SK-N-SH (cell line): ENCODE measurements around the gene RAB40C. TPM values are rescaled to one million over a fixed set of nuclear protein-coding genes. Genes with fewer than 3 reads are reported as not detected.

ENCODE experiments used
- CTCF ChIA-PET: fragments of 300-600, 350-600 bp; formaldehyde crosslinking; extraction: SDS; loops from one replicate; lab custom pipeline; 2021; lab: Yijun Ruan, JAX
- POLR2A ChIA-PET: fragments of 350-600 bp; sonication (Branson Sonifier 250); formaldehyde crosslinking; extraction: SDS; loops from one replicate; lab custom pipeline; 2020; ENCODE audit warnings: antibody characterized with exemption, inconsistent platforms; lab: Yijun Ruan, JAX
- DNase-seq: peaks from one replicate; pipeline ENCODE4 v3.0.0; 2012
- H2AFZ ChIP-seq: fragments of 200-600 bp; sonication (generic); 2 replicates; pipeline ENCODE4 v1.8.1; 2016; ENCODE audit warnings: antibody characterized with exemption, mild to moderate bottlenecking, low read depth
- H3F3A ChIP-seq: fragments of 200-600 bp; sonication (generic); replicated peaks from 2 replicates; pipeline ENCODE3; 2016; ENCODE audit warnings: antibody characterized with exemption, mild to moderate bottlenecking; ENCODE audit not compliant: insufficient read depth
- H3K27ac ChIP-seq, 2 experiments: fragments of 200-500 bp in 1 of 2; fragments of 200-600 bp in 1 of 2; sonication (Bioruptor generic) in 1 of 2; sonication (generic), shearing (Covaris generic) in 1 of 2; 2 replicates each; pipeline versions ENCODE4 v1.5.1 to v1.6.1; 2014 to 2016; ENCODE audit warnings: low read depth in 2 of 2, inconsistent platforms in 1 of 2, low read length in 1 of 2, mild to moderate bottlenecking in 1 of 2, mixed read lengths in 1 of 2
- H3K27me3 ChIP-seq: fragments of 200-600 bp; sonication (generic), shearing (Covaris generic); 2 replicates; pipeline ENCODE4 v1.6.1; 2016; ENCODE audit warnings: mixed run types; ENCODE audit not compliant: insufficient read depth
- H3K36me3 ChIP-seq, 2 experiments: fragments of 200-500 bp in 1 of 2; fragments of 200-600 bp in 1 of 2; sonication (Bioruptor generic) in 1 of 2; sonication (generic) in 1 of 2; replicated peaks in 1 of 2; 2 replicates each; pipeline versions ENCODE3 to v1.5.1; 2014 to 2016; ENCODE audit warnings: low read length in 1 of 2, mild to moderate bottlenecking in 1 of 2; ENCODE audit not compliant: insufficient read depth in 2 of 2, control insufficient read depth in 1 of 2
- H3K4me1 ChIP-seq, 2 experiments: fragments of 200-500 bp in 1 of 2; fragments of 200-600 bp in 1 of 2; sonication (Bioruptor generic) in 1 of 2; sonication (generic), shearing (Covaris generic) in 1 of 2; 2 replicates each; pipeline versions ENCODE4 v1.5.1 to v1.6.1; 2014 to 2016; ENCODE audit warnings: low read depth in 1 of 2, low read length in 1 of 2, mixed run types in 1 of 2; ENCODE audit not compliant: insufficient read depth in 2 of 2, control insufficient read depth in 1 of 2
- H3K4me2 ChIP-seq: fragments of 200-600 bp; sonication (generic), shearing (Covaris generic); 2 replicates; pipeline ENCODE4 v1.6.1; 2017; ENCODE audit warnings: mixed run types
- H3K4me3 ChIP-seq, 2 experiments: fragments of 200-500 bp in 1 of 2; fragments of 200-600 bp in 1 of 2; sonication (Bioruptor generic) in 1 of 2; sonication (generic), shearing (Covaris generic) in 1 of 2; 2 replicates each; pipeline versions ENCODE4 v1.5.1 to v1.8.1; 2014 to 2016; ENCODE audit warnings: low read depth in 2 of 2, inconsistent platforms in 1 of 2, low read length in 1 of 2, mild to moderate bottlenecking in 1 of 2, mixed read lengths in 1 of 2, moderate library complexity in 1 of 2
- H3K79me2 ChIP-seq: fragments of 200-600 bp; sonication (generic); 2 replicates; pipeline ENCODE4 v1.8.1; 2017; ENCODE audit warnings: mild to moderate bottlenecking; ENCODE audit not compliant: insufficient read depth
- H3K9ac ChIP-seq: fragments of 200-600 bp; sonication (generic); 2 replicates; pipeline ENCODE4 v1.6.1; 2017; ENCODE audit warnings: mixed run types
- H3K9me2 ChIP-seq: fragments of 200-600 bp; sonication (generic); 2 replicates; pipeline ENCODE4 v1.6.1; 2017; ENCODE audit warnings: mixed run types
- H3K9me3 ChIP-seq: fragments of 200-600 bp; sonication (generic); 2 replicates; pipeline ENCODE4 v1.6.1; 2017; ENCODE audit warnings: mixed run types, mild to moderate bottlenecking, moderate library complexity
- H4K20me1 ChIP-seq: fragments of 200-600 bp; sonication (generic); 2 replicates; pipeline ENCODE4 v1.6.1; 2017; ENCODE audit warnings: mild to moderate bottlenecking, mixed run types; ENCODE audit not compliant: insufficient read depth
- EP300 ChIP-seq, 2 experiments: IDR thresholded peaks; 2 replicates each; pipeline versions ENCODE4 v1.4.0 to v1.6.1; 2012; ENCODE audit warnings: borderline replicate concordance in 1 of 2, low read depth in 1 of 2, low read length in 1 of 2
- EZH2phosphoT487 ChIP-seq: fragments of 200-600 bp; sonication (generic); IDR thresholded peaks from 2 replicates; pipeline ENCODE4 v1.6.1; 2017; ENCODE audit warnings: low read depth, mixed run types, mild to moderate bottlenecking, antibody characterized with exemption, moderate library complexity, borderline replicate concordance
- GATA2 ChIP-seq: sonication (generic); formaldehyde crosslinking; IDR thresholded peaks from 2 replicates; pipeline ENCODE4 v1.5.0; 2020; ENCODE audit warnings: mild to moderate bottlenecking, missing genetic modification reagents
- IRF3 ChIP-seq: fragments of 150-350 bp; IDR thresholded peaks from 2 replicates; pipeline ENCODE4 v1.6.1; 2016; ENCODE audit warnings: mild to moderate bottlenecking, low read depth, low read length
- JUND ChIP-seq: IDR thresholded peaks from 2 replicates; pipeline ENCODE4 v1.4.0; 2012
- MEF2A ChIP-seq: IDR thresholded peaks from 2 replicates; pipeline ENCODE4 v1.4.0; 2012; ENCODE audit warnings: low read depth, borderline replicate concordance
- NFIC ChIP-seq: IDR thresholded peaks from 2 replicates; pipeline ENCODE4 v1.4.0; 2012; ENCODE audit warnings: borderline replicate concordance
- NRF1 ChIP-seq: IDR thresholded peaks from 2 replicates; pipeline ENCODE4 v1.6.1; 2012; ENCODE audit warnings: low read depth, mild to moderate bottlenecking, low read length
- RAD21 ChIP-seq: IDR thresholded peaks from 2 replicates; pipeline ENCODE4 v1.6.1; 2012; ENCODE audit warnings: mild to moderate bottlenecking, low read length
- RCOR1 ChIP-seq: fragments of 150-350 bp; IDR thresholded peaks from 2 replicates; pipeline ENCODE4 v1.6.1; 2017; ENCODE audit warnings: antibody characterized with exemption, low read length
- RXRA ChIP-seq: IDR thresholded peaks from 2 replicates; pipeline ENCODE4 v1.4.0; 2012; ENCODE audit warnings: low read depth, mild to moderate bottlenecking, borderline replicate concordance
- WGBS: methylation state at CpG from one replicate; pipeline ENCODE4 v1.1.6; 2017; ENCODE audit warnings: low lambda C conversion rate; 5-methylcytosine and 5-hydroxymethylcytosine counted together
- polyA plus RNA-seq, 3 experiments: library from polyadenylated mRNA; depleted of rRNA; stranded (reverse); fragments of >200 nt; gene quantifications; 2 replicates each; pipeline ENCODE4 v1.2.3, GENCODE V29; 2012
- TF ChIP-seq, protein P1 (sequence below): IDR thresholded peaks from 2 replicates; pipeline ENCODE4 v1.4.0; 2012; ENCODE audit warnings: low read depth
- TF ChIP-seq, protein P2 (sequence below): IDR thresholded peaks from 2 replicates; pipeline ENCODE4 v1.4.0; 2012; ENCODE audit warnings: low read depth, borderline replicate concordance

Gene RAB40C
- polyA plus RNA-seq, 1 of the 3 experiments (the other 2 are of a cell fraction), result 13.0 TPM

DNA sequence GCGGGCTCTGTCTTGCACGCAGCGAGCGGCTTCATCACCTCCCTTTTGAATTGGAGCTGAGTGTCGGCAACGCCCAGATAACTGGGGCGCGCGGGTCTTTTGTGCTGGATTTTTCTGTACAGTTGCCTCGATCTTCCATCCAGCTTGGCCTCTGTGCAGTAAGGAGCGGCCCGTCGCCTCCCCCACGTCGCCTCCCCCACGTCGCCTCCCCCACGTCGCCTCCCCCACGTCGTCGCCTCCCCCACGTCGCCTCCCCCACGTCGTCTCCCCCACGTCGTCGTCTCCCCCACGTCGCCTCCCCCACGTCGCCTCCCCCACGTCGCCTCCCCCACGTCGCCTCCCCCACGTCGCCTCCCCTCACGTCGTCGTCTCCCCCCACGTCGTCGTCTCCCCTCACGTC lies 45.3 kb upstream of the RAB40C start:
- no peaks in the 10 kb centered on the region for H3K27me3 ChIP-seq
- H3K4me1 ChIP-seq, result peaks cover 0 to 5% of the 10 kb centered on the region in 2 experiments; a peak in 1 of 4 replicates
- H3K9ac ChIP-seq, result no peak overlapping the region
- CTCF ChIA-PET, result interaction anchor here (0.9 to 1.1 kb wide), 3 partner anchors 13 to 26 kb away, joined by 3 read pairs; no protein-coding TSS in a partner anchor
- H3F3A ChIP-seq, result no peaks in the 10 kb centered on the region
- no peak overlapping the region for H3K4me3 ChIP-seq
- peaks cover 45% of the 10 kb centered on the region for H3K79me2 ChIP-seq
- H3K36me3 ChIP-seq, result peaks cover 0 to 20% of the 10 kb centered on the region in 2 experiments
- H3K4me2 ChIP-seq, result no peak overlapping the region
- 97% methylated on average over 46 of the region's 46 CpGs for WGBS
- no peak overlapping the region for H2AFZ ChIP-seq
- peaks cover 24% of the 10 kb centered on the region; the same call in 1 of the 2 replicates for H4K20me1 ChIP-seq
- POLR2A ChIA-PET, result no interaction called here
- H3K9me3 ChIP-seq, result no peaks in the 10 kb centered on the region
- DNase-seq, result no peak
- no peak overlapping the region for H3K27ac ChIP-seq
- TF ChIP-seq NRF1 (no peak), EZH2phosphoT487 (no peak), RAD21 (no peak), GATA2 (CRISPR knock-in tag) (no peak), RXRA (no peak), NFIC (no peak), EP300 (IDR thresholded peaks at IDR 0.05; ENCODE audit: borderline replicate concordance in 1 of 2, low read depth in 1 of 2, low read length in 1 of 2) (no peak), IRF3 (no peak), MEF2A (no peak), RCOR1 (no peak), JUND (no peak)
- TF ChIP-seq, protein P1, sequence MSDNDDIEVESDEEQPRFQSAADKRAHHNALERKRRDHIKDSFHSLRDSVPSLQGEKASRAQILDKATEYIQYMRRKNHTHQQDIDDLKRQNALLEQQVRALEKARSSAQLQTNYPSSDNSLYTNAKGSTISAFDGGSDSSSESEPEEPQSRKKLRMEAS, result no peak
- TF ChIP-seq, protein P2, sequence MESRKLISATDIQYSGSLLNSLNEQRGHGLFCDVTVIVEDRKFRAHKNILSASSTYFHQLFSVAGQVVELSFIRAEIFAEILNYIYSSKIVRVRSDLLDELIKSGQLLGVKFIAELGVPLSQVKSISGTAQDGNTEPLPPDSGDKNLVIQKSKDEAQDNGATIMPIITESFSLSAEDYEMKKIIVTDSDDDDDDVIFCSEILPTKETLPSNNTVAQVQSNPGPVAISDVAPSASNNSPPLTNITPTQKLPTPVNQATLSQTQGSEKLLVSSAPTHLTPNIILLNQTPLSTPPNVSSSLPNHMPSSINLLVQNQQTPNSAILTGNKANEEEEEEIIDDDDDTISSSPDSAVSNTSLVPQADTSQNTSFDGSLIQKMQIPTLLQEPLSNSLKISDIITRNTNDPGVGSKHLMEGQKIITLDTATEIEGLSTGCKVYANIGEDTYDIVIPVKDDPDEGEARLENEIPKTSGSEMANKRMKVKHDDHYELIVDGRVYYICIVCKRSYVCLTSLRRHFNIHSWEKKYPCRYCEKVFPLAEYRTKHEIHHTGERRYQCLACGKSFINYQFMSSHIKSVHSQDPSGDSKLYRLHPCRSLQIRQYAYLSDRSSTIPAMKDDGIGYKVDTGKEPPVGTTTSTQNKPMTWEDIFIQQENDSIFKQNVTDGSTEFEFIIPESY, result no peak
- H3K9me2 ChIP-seq, result no peaks in the 10 kb centered on the region
